GM12892 (cell line): Measurements from ENCODE around the gene FLT4.

Source experiments
- DNase-seq: peaks from one replicate; pipeline ENCODE4 v3.0.0; 2011; ENCODE audit not compliant: insufficient read length
- FAIRE-seq: peaks from 2 replicates; lab custom pipeline; 2011; peaks lifted over from hg19 to GRCh38; lab: Jason Lieb, UNC
- POLR2A ChIP-seq: IDR thresholded peaks from 2 replicates; pipeline ENCODE4 v1.6.1; 2011; ENCODE audit warnings: low read depth, low read length, control low read depth
- POLR2AphosphoS5 ChIP-seq: IDR thresholded peaks from 2 replicates; pipeline ENCODE4 v1.6.1; 2011; ENCODE audit warnings: low read depth, low read length, control low read depth
- TAF1 ChIP-seq: IDR thresholded peaks from 2 replicates; pipeline ENCODE4 v1.6.1; 2011; ENCODE audit warnings: low read depth, mild to moderate bottlenecking, control low read depth, low read length, borderline replicate concordance

FLT4 gene

DNA sequence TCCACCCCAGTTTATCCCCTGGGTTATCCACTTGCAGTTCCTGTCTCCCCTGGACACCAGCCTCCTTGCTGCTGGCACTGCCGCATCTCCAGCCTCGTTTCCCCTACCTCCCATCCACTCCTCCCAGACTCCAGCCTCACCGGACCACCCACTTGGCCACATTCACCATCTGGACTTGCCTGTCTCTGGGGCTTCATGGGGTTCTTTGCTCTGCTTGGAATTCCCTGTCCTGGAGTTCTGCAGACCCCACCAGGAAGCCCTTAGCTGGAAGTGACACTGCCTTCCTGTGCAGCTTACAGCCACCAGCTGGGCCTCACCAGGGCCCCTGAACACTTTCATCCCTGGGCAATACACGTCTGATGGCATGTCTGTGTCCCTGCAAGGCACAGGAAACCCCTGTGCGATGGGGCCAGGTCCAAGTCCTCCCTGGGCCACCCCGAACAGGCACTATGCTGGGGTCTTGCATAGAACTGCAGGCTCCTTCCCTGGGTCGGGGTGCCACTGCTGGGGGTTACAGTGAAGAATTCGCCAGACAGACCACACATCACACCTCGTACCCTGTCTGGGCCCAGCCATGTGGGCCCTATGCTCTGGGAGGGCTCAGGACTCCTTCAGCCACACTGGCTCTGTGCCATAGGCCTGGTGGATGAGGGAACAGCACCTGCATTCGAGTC is 3.0 kb downstream of the FLT4 start:
- TF ChIP-seq POLR2A (no peak), POLR2AphosphoS5 (no peak), TAF1 (no peak)
- DNase-seq (no peak), FAIRE-seq (no peak)

DNA sequence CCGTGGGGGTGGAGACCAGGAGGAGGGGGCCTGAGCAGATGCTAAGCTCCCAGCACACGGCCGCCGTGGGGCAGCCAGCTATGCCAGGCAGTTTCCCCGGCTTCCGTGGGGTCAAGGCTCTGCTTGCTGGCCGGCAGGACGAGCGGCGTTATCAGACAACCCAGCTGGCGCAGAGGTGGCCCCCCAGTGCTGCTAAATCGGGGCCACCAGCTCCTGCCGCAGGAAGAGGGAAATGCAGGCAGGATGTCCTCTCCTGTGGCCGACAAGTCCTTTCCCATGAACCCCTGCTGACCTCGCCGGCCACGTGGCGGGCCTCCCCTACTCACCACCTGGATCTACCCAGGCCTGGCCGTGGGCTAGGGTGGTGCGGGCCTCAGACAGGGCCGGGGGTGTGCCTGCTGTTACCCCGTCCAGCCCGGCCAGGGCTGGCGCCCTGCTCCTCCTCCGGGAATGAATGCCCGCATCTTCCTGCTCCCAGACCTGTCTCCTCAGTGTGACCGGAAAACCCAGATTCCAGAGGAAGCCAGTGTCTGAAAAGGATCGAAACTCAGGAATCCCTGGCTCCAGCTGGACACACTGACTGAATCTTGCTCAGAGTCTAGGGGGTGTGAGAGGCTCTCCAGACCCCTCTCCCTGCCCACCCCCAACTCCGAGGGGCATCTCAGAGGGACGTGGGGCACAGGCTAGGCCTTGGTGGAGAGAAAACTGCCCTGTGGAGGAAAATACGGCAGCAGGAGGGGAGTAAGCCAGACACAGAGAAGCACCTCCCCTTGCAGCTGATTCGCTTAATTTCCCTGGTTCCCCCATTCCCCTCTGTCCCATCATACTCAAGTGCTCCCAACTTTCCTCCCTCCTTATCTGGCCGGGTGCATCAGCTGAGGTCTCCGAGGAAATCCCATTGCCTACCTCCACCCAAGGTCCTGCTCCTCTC is 3.9 kb downstream of the FLT4 start:
- no peak for DNase-seq
- no peak for FAIRE-seq
- TF ChIP-seq POLR2A (no peak), POLR2AphosphoS5 (no peak), TAF1 (no peak)

DNA sequence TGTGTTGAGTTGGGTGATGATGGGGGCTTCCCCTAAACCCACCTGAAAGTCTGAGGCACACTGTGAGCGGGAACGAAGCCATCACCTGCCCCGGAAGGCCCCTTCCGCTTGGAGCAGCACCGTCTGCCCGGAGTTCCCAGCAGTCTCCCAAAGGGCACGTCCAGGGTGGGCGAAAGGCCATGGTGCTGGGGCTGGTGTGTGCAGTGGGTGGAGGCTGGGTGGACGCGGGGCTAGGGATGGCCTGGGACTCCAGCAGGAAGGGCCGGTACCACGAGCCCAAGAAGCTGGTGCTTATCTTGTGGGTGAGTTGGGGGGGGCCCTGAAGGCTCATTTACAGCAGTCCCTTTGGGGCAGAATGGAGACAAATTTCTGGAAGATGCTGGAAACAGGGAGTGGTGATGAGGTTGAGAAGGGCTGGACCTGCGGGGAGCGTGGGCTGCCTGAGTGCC is 4.6 kb downstream of the FLT4 start:
- DNase-seq (no peak), FAIRE-seq (no peak)
- TF ChIP-seq TAF1 (no peak), POLR2AphosphoS5 (no peak), POLR2A (no peak)

DNA sequence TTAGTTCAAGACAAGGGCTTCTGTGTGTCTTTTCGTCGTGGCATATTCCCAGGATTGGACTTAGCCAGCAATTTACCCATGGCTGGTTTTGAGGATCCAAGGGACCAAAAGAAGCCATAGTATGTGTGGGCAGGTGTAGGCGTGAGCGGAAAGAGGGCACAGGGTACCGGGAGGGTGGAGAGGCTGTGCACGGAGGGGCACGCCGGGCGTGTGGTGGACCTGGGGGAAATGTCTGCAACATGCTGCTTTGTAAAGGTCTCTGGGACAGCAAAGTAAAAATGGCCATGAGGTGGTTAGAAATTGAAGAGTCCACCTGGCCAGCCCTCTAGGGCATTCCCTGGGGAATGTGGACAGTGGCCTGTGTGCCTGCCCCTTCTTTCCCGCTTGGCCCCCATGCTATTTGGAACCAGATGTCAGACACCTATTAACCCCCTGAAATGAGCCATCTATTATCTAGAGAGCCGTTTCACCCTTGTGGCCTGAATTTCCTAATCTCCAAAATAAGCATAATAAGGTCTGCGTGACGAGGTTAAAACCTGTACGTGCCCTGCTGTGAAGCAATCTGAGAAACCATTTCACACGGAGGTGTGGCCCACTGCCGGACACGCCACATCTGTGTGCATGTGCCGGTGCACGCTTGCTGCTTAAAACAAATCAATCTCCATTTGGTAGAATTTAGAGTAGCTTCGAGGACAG is 5.1 kb downstream of the FLT4 start:
- DNase-seq = no peak
- FAIRE-seq = no peak
- TF ChIP-seq POLR2A = no peak
- TF ChIP-seq POLR2AphosphoS5 = no peak
- TF ChIP-seq TAF1 = no peak

DNA sequence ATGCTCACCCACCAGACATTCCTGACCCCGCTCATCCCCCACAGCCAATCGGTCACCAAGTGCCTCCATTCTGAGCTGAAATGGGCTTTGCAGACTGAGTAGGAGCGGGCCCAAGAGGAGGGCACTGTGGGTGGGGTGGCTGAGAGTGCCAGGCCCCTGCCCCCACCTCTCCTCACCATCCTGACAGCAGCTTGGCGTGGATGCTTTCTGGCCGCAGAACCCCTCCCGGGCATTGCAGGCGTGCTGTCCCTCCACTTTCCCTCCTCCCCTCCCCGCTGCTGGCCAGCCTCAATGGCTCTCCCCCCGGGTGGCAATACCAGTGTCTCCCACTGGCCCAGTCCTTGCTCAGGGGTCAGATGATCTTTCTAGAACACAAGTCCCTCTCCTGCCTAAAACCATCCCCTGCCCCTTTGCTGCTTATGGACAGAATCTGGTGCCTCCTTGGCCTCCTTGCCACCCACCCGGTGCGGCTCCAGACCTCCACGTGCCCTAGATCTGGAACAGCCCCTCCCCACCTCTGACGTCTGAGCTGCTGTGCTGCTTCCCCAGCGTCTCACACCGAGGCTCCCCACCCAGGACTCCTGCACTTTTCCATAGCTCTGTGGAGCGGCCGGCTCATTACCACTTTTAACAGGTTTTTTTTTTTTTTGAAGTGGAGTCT is 6.1 kb downstream of the FLT4 start:
- TF ChIP-seq TAF1 = no peak
- TF ChIP-seq POLR2AphosphoS5 = no peak
- TF ChIP-seq POLR2A = no peak

DNA sequence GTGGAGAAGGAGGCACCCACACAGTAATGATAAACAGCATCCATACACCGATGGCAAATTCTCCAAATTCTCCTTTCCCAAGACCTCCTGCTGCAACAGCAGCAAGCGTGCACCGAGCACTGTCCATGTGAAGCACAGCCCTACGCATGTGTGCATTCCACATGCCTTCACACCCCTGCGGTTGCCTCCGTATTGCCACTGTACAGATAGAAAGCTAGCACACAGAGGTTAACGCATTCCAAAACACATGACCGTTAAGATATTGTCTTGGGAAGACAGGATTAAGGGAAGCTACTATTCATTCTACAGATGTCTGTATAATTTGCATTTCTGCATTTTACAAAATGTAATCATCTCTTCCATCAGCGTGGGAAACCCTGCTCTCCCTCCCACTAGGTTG is 6.6 kb downstream of the FLT4 start:
- TF ChIP-seq TAF1 (no peak), POLR2A (no peak), POLR2AphosphoS5 (no peak)
- no peak for DNase-seq
- no peak for FAIRE-seq

More for the DNA sequence above, 6.1 kb downstream of the FLT4 start:
- DNase-seq (peak; percentile 6), FAIRE-seq (no peak)

DNA sequence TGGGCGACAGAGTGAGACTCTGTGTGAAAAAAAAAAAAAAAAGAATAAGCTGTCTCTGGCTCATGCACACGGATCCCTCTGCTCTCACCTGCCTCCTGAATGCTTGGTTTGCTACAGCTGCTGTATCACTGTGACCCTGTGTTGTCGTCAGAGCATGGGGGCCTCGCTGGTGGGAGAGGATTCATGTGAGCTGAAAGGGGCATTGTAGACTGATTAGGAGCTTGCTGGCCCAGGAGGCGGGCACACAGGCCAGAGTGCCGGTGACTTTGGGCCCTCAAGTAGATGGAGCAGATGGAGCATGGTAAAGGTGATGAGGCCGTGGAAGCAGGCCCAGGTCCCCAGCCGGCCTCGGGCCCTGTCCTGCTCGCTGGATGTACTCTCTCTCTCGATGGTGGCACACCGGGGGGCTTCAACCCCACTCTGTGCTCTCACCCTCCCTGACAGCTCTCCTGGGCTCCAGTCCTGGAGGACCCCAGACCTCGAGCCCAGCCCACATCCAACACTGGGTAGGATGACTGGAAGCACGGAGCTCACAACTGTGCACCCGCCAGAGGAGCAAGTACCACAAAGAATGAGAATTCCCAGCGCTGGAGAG is 7.1 kb downstream of the FLT4 start:
- no peak for TF ChIP-seq TAF1
- TF ChIP-seq POLR2AphosphoS5 = no peak
- TF ChIP-seq POLR2A = no peak
- FAIRE-seq (no peak), DNase-seq (no peak)

DNA sequence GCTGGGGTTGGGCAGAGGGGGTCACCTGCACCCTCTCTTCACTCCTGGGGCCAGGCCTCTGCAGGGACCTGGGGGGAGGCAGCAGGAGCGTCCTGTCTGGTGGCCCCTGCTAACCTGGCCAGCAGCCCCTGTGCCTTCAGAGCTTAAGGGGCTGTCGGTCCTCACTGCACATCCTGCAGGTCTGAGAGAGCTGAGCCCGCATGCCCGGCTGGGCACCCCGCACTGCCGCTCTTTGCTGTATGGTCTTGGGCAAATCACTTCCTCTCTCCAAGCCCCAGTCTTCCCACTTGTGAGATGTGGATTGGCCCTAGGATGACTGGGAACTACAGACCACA is 7.9 kb downstream of the FLT4 start:
- FAIRE-seq (no peak), DNase-seq (no peak)
- TF ChIP-seq POLR2AphosphoS5 (no peak), TAF1 (no peak), POLR2A (no peak)

DNA sequence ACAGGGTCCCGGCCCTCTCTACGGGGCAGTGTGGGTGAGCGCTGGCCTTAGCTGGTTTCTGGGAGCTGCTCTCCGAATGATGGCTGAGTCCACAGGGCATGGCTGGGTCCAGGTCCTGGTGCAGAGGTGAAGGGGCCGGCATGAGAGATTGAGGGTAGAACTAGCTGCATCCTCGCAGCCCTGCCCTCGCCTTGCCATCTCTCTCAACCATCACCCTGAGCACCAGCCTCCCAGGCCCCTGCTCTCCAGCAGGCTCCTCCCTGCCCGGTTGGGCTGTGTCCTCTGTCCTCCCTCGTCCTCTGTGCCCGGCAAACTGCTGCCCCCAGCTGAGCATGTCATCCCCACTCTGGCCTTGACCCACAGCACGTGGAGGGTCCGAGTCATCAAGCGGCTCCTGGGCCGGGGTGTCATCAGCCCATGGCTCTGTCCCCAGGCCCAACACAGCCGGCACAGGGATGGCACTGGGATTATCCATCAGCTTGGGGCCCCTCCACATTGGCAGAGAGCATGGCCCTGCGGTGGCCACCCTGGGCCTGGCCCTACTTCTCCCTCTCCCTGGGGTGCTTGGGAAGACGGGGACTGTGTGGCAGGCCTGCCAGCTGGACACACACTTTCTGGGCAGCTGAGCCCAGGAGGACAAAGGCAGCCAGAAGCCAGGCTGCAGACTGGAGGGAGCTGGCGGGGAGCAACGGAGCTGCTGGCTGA is 8.4 kb downstream of the FLT4 start:
- no peak for TF ChIP-seq POLR2A
- TF ChIP-seq TAF1 = no peak
- no peak for TF ChIP-seq POLR2AphosphoS5
- DNase-seq = peak; percentile 23
- FAIRE-seq = no peak

DNA sequence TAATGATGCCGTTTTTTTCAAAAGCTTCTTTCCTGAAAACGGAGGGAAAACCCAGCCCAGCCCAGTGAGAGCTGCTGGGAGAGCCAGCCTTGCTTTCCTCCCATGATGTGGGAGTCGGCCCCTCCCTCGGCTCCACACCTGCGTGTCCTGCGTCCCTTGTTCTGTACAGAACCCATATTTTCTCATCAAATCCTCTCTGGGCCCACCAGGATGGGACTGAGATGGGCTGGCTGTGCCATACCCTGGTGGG is 8.9 kb downstream of the FLT4 start:
- no peak for TF ChIP-seq TAF1
- TF ChIP-seq POLR2A = no peak
- TF ChIP-seq POLR2AphosphoS5 = no peak
- DNase-seq (peak; percentile 22), FAIRE-seq (no peak)
